K562 (cell line): ENCODE data around the gene GRB2. TPM values are rescaled to one million over a fixed set of nuclear protein-coding genes. Genes with fewer than 3 reads are reported as not detected.
A peak's percentile ranks its signal among the peaks of the same experiment; 100 is the strongest.

ENCODE experiments used
- ARID2 ChIP-seq: fragments of 450-650 bp; IDR thresholded peaks from 2 replicates; pipeline ENCODE4 v1.6.1; 2017; ENCODE audit warnings: antibody characterized with exemption, mild to moderate bottlenecking
- BCOR ChIP-seq: fragments of 450-650 bp; IDR thresholded peaks from 2 replicates; pipeline ENCODE4 v1.6.1; 2016
- CHD1 ChIP-seq: fragments of 200-600 bp; sonication (generic); IDR thresholded peaks from one replicate; pipeline ENCODE4 v1.6.1; 2012; ENCODE audit warnings: mild to moderate bottlenecking, moderate library complexity, low read length, inconsistent platforms
- ELK1 ChIP-seq: sonication (generic); formaldehyde crosslinking; IDR thresholded peaks from 2 replicates; pipeline ENCODE4 v1.8.1; 2022; ENCODE audit warnings: missing genetic modification reagents
- ETV6 ChIP-seq, 3 experiments: fragments of 150-350 bp in 1 of 3; sonication (generic) in 1 of 3; formaldehyde crosslinking in 1 of 3; IDR thresholded peaks; 2 replicates each; pipeline versions ENCODE4 v1.6.1 to v1.8.0; 2014 to 2022; ENCODE audit warnings: borderline replicate concordance in 2 of 3, low read depth in 2 of 3, antibody characterized with exemption in 1 of 3, low read length in 1 of 3, mild to moderate bottlenecking in 1 of 3, missing genetic modification reagents in 1 of 3
- HIVEP1 ChIP-seq: fragments of 250-450 bp; sonication (Bioruptor Pico); IDR thresholded peaks from 2 replicates; pipeline ENCODE4 v1.4.0; 2020; ENCODE audit warnings: mild to moderate bottlenecking
- ID3 ChIP-seq, 2 experiments: fragments of 250-450 bp in 1 of 2; fragments of 450-650 bp in 1 of 2; sonication (Bioruptor Pico) in 1 of 2; IDR thresholded peaks; 2 replicates each; pipeline versions ENCODE4 v1.6.1 to v1.8.0; 2016 to 2021; ENCODE audit warnings: mild to moderate bottlenecking in 2 of 2, moderate library complexity in 2 of 2, missing compliant biosample characterization in 1 of 2, missing genetic modification characterization in 1 of 2
- IRF2 ChIP-seq: sonication (generic); formaldehyde crosslinking; IDR thresholded peaks from 2 replicates; pipeline ENCODE4 v1.8.1; 2022; ENCODE audit warnings: mild to moderate bottlenecking, missing genetic modification reagents
- KAT7 ChIP-seq: sonication (generic); formaldehyde crosslinking; IDR thresholded peaks from 2 replicates; pipeline ENCODE4 v1.8.0; 2022; ENCODE audit warnings: missing genetic modification reagents, mild to moderate bottlenecking, borderline replicate concordance
- MCM3 ChIP-seq: fragments of 450-650 bp; IDR thresholded peaks from 2 replicates; pipeline ENCODE4 v1.6.1; 2016
- NEUROD1 ChIP-seq: fragments of 150-350 bp; IDR thresholded peaks from 2 replicates; pipeline ENCODE4 v1.6.1; 2014; ENCODE audit warnings: borderline replicate concordance, low read length, low read depth; ENCODE audit not compliant: partially characterized antibody
- SAFB ChIP-seq: fragments of 200-400 bp; formaldehyde crosslinking; IDR thresholded peaks from 2 replicates; pipeline ENCODE4 v1.6.1; 2017; ENCODE audit warnings: low read depth, low read length, borderline replicate concordance
- SAFB2 ChIP-seq: fragments of 200-400 bp; formaldehyde crosslinking; IDR thresholded peaks from 2 replicates; pipeline ENCODE4 v1.6.1; 2018; ENCODE audit warnings: borderline replicate concordance, low read length, low read depth, moderate library complexity; ENCODE audit not compliant: severe bottlenecking
- TRIM25 ChIP-seq: fragments of 450-650 bp; IDR thresholded peaks from 2 replicates; pipeline ENCODE4 v1.7.0; 2016; ENCODE audit warnings: borderline replicate concordance
- U2AF1 ChIP-seq: fragments of 200-400 bp; formaldehyde crosslinking; optimal IDR thresholded peaks from 2 replicates; pipeline ENCODE3; 2017; ENCODE audit warnings: mild to moderate bottlenecking, low read depth, low read length, moderate library complexity
- ZNF3 ChIP-seq: fragments of 250-450 bp; sonication (Bioruptor Pico); IDR thresholded peaks from 2 replicates; pipeline ENCODE4 v1.5.0; 2021; ENCODE audit warnings: mild to moderate bottlenecking, moderate library complexity
- ZNF586 ChIP-seq: fragments of 450-650 bp; formaldehyde crosslinking; conservative IDR thresholded peaks from 2 replicates; pipeline ENCODE4 v1.4.0; 2020; ENCODE audit warnings: mild to moderate bottlenecking, moderate library complexity
- ZNF75A ChIP-seq: fragments of 450-650 bp; formaldehyde crosslinking; IDR thresholded peaks from 2 replicates; pipeline ENCODE4 v1.4.0; 2020; ENCODE audit warnings: mild to moderate bottlenecking
- ZNF79 ChIP-seq: fragments of 250-450 bp; sonication (Bioruptor Pico); IDR thresholded peaks from 2 replicates; pipeline ENCODE4 v1.4.0; 2020; ENCODE audit warnings: low read depth, mild to moderate bottlenecking, moderate library complexity
- polyA plus RNA-seq, 8 experiments: library from polyadenylated mRNA; depleted of rRNA in 4 of 8; stranded (reverse) in 5 of 8; unstranded in 3 of 8; fragments of >200 nt; fragmentation: Nextera tagmentation in 2 of 8; fragmentation: Illumina TruSeq in 1 of 8; extraction: Ambion mirVana in 2 of 8; extraction: Trizol in 1 of 8; gene quantifications; 2 replicates each; pipeline versions ENCODE4 v1.2.1 to v1.2.3, GENCODE V29; 2011 to 2014; ENCODE audit warnings: inconsistent platforms in 1 of 8, missing spikeins in 1 of 8
- total RNA-seq, 7 experiments: library from RNA; depleted of rRNA in 6 of 7; stranded (reverse); fragments of >200 nt in 6 of 7; fragmentation: Illumina TruSeq in 2 of 7; extraction: Trizol in 2 of 7; gene quantifications; 2 replicates each; pipeline versions ENCODE4 v1.2.1 to v1.2.3, GENCODE V29; 2011 to 2021; ENCODE audit warnings: low replicate concordance in 1 of 7
- TF ChIP-seq, protein P1 (sequence below), 3 experiments: fragments of 200-800 bp in 1 of 3; fragments of 250-450 bp in 1 of 3; fragments of 450-650 bp in 1 of 3; sonication (Bioruptor Pico) in 1 of 3; sonication (Bioruptor generic) in 1 of 3; formaldehyde crosslinking in 1 of 3; IDR thresholded peaks; 2 replicates each; pipeline versions ENCODE4 v1.6.1 to v1.8.0; 2016 to 2022; ENCODE audit warnings: mild to moderate bottlenecking in 2 of 3, missing genetic modification characterization in 2 of 3, missing compliant biosample characterization in 1 of 3, moderate library complexity in 1 of 3

Gene GRB2
- total and polyA plus RNA-seq, 9 of the 15 experiments (the other 6 are each of a cell fraction or from before 2014, with no cell fraction given): 57.2 to 136 (median 84.8) TPM

- TF ChIP-seq KAT7 (CRISPR knock-in tag): 0 out of 2 replicates have a peak, but pooled peaks have one; percentile 61
- no peak for TF ChIP-seq U2AF1
- no peak for TF ChIP-seq CHD1
- TF ChIP-seq ZNF586: no peak
- TF ChIP-seq HIVEP1 (CRISPR knock-in tag): no peak
- TF ChIP-seq ELK1 (CRISPR knock-in tag): no peak
- TF ChIP-seq SAFB: no peak
- no peak for TF ChIP-seq ID3 (CRISPR knock-in tag; IDR thresholded peaks at IDR 0.05)
- no peak for TF ChIP-seq ID3 (tag; IDR thresholded peaks at IDR 0.05)
- no peak for TF ChIP-seq ARID2
- TF ChIP-seq NEUROD1: peak; percentile 90
- TF ChIP-seq ZNF79 (CRISPR knock-in tag): no peak
- TF ChIP-seq BCOR: no peak
- TF ChIP-seq ZNF3 (CRISPR knock-in tag): no peak
- no peak for TF ChIP-seq TRIM25
- no peak for TF ChIP-seq MCM3
- TF ChIP-seq ZNF75A (CRISPR knock-in tag): no peak
- TF ChIP-seq IRF2: no peak
- TF ChIP-seq SAFB2: no peak
- TF ChIP-seq, protein P1, sequence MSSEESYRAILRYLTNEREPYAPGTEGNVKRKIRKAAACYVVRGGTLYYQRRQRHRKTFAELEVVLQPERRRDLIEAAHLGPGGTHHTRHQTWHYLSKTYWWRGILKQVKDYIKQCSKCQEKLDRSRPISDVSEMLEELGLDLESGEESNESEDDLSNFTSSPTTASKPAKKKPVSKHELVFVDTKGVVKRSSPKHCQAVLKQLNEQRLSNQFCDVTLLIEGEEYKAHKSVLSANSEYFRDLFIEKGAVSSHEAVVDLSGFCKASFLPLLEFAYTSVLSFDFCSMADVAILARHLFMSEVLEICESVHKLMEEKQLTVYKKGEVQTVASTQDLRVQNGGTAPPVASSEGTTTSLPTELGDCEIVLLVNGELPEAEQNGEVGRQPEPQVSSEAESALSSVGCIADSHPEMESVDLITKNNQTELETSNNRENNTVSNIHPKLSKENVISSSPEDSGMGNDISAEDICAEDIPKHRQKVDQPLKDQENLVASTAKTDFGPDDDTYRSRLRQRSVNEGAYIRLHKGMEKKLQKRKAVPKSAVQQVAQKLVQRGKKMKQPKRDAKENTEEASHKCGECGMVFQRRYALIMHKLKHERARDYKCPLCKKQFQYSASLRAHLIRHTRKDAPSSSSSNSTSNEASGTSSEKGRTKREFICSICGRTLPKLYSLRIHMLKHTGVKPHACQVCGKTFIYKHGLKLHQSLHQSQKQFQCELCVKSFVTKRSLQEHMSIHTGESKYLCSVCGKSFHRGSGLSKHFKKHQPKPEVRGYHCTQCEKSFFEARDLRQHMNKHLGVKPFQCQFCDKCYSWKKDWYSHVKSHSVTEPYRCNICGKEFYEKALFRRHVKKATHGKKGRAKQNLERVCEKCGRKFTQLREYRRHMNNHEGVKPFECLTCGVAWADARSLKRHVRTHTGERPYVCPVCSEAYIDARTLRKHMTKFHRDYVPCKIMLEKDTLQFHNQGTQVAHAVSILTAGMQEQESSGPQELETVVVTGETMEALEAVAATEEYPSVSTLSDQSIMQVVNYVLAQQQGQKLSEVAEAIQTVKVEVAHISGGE (CRISPR knock-in tag; IDR thresholded peaks at IDR 0.05): peak; percentile 86 to 98 (median 97)
- peak; percentile 15 to 61; a peak in 2 of 4 replicates for TF ChIP-seq ETV6 (IDR thresholded peaks at IDR 0.05; ENCODE audit: borderline replicate concordance in 1 of 2, low read depth in 2 of 2, low read length in 1 of 2)
- TF ChIP-seq ETV6 (CRISPR knock-in tag; IDR thresholded peaks at IDR 0.05; ENCODE audit: borderline replicate concordance): no peak
These were observed 11.8 kb downstream of the GRB2 start (continued) for GRCh38 chr17:75393523-75394331.
